Panc1 (cell line): ENCODE data around the gene GP9.

Experiments
- POLR2AphosphoS5 ChIP-seq: IDR thresholded peaks from 2 replicates; pipeline ENCODE4 v1.6.1; 2012; ENCODE audit warnings: mild to moderate bottlenecking, low read depth, low read length, moderate library complexity
- REST ChIP-seq, 2 experiments: IDR thresholded peaks; 2 replicates each; pipeline ENCODE4 v1.6.1; 2011 to 2012; ENCODE audit warnings: low read depth in 2 of 2, control low read depth in 1 of 2, low read length in 1 of 2, mild to moderate bottlenecking in 1 of 2, moderate library complexity in 1 of 2; ENCODE audit not compliant: insufficient read depth in 1 of 2
- SIN3A ChIP-seq: IDR thresholded peaks from 2 replicates; pipeline ENCODE4 v1.6.1; 2012; ENCODE audit warnings: low read depth, mild to moderate bottlenecking, low read length, moderate library complexity, borderline replicate concordance; ENCODE audit not compliant: insufficient read depth
- TF ChIP-seq, protein P1 (sequence below): fragments of 450-650 bp; IDR thresholded peaks from 2 replicates; pipeline ENCODE4 v1.5.1; 2017; ENCODE audit warnings: mild to moderate bottlenecking

GRCh38 chr3:129019266-129019665 is 41.3 kb upstream of the GP9 start:
- TF ChIP-seq, protein P1, sequence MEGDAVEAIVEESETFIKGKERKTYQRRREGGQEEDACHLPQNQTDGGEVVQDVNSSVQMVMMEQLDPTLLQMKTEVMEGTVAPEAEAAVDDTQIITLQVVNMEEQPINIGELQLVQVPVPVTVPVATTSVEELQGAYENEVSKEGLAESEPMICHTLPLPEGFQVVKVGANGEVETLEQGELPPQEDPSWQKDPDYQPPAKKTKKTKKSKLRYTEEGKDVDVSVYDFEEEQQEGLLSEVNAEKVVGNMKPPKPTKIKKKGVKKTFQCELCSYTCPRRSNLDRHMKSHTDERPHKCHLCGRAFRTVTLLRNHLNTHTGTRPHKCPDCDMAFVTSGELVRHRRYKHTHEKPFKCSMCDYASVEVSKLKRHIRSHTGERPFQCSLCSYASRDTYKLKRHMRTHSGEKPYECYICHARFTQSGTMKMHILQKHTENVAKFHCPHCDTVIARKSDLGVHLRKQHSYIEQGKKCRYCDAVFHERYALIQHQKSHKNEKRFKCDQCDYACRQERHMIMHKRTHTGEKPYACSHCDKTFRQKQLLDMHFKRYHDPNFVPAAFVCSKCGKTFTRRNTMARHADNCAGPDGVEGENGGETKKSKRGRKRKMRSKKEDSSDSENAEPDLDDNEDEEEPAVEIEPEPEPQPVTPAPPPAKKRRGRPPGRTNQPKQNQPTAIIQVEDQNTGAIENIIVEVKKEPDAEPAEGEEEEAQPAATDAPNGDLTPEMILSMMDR, result no peak
- no peak for TF ChIP-seq POLR2AphosphoS5
- TF ChIP-seq SIN3A, result no peak
- TF ChIP-seq REST (IDR thresholded peaks at IDR 0.05; ENCODE audit: insufficient read depth in 1 of 2, low read depth in 2 of 2, low read length in 1 of 2), result no peak
